GM12878 (cell line): Measurements from ENCODE around the gene ACTR1A.

Experiments
- RAD21 ChIP-seq: IDR thresholded peaks from 2 replicates; pipeline ENCODE4 v1.6.1; 2011; ENCODE audit warnings: mild to moderate bottlenecking, low read depth, low read length, moderate library complexity; ENCODE audit not compliant: insufficient read depth
- STAT3 ChIP-seq: IDR thresholded peaks from 2 replicates; pipeline ENCODE4 v1.6.1; 2011; ENCODE audit warnings: low read depth, low read length, improper control_type of control experiment

GRCh38 chr10:102534333-102534732 is 31.8 kb upstream of the ACTR1A start:
- TF ChIP-seq STAT3: no peak
- no peak for TF ChIP-seq RAD21
